Measurements from ENCODE around the gene FGF18.
"Not testable (repeated sequence)": the region's sequence is repeated elsewhere in the genome, so short reads cannot be mapped to it uniquely, and the experiment has no call there.

Gene FGF18

GRCh38 chr5:171401167-171401947, 18.1 kb upstream of the FGF18 start:
- DNase-seq = no peak

- not testable (repeated sequence) for DNase-seq
Observed at GRCh38 chr5:171402751-171403150, 16.7 kb upstream of the FGF18 start.

- DNase-seq = peak; percentile 49
Observed at GRCh38 chr5:171405615-171406014, 13.8 kb upstream of the FGF18 start.

- DNase-seq = no peak
Observed at GRCh38 chr5:171407234-171407633, 12.2 kb upstream of the FGF18 start.

GRCh38 chr5:171409164-171410136, 10.0 kb upstream of the FGF18 start:
- peak; percentile 68 for DNase-seq

- no peak for DNase-seq
Observed at GRCh38 chr5:171410181-171410580, 9.3 kb upstream of the FGF18 start.

- DNase-seq = no peak
Observed at GRCh38 chr5:171412186-171412585, 7.3 kb upstream of the FGF18 start.

- no peak for DNase-seq
Observed at GRCh38 chr5:171413153-171413910, 6.1 kb upstream of the FGF18 start.

GRCh38 chr5:171413993-171414392, 5.5 kb upstream of the FGF18 start:
- DNase-seq = not testable (repeated sequence)

- no peak for DNase-seq
Observed at GRCh38 chr5:171415115-171415730, 4.2 kb upstream of the FGF18 start.

GRCh38 chr5:171416160-171417049, 3.0 kb upstream of the FGF18 start:
- no peak for DNase-seq

GRCh38 chr5:171418316-171418981, 998 bp upstream of the FGF18 start:
- DNase-seq = peak; percentile 89

GRCh38 chr5:171419688-171420430, 412 bp downstream of the FGF18 start:
- no peak for DNase-seq

- DNase-seq = no peak
Observed at GRCh38 chr5:171420431-171421241, 1.2 kb downstream of the FGF18 start.

GRCh38 chr5:171421331-171422262, 2.1 kb downstream of the FGF18 start:
- no peak for DNase-seq

GRCh38 chr5:171422495-171422894, 3.0 kb downstream of the FGF18 start:
- no peak for DNase-seq

GRCh38 chr5:171422902-171423663, 3.6 kb downstream of the FGF18 start:
- no peak for DNase-seq

Measured in OCI-M1 (cell line).